CD14-positive monocyte (primary cell): ENCODE results near the gene MIA2. TPM values are rescaled to one million over a fixed set of nuclear protein-coding genes. Genes with fewer than 3 reads are reported as not detected.

Experiments
- DNase-seq, 3 donors: peaks; one replicate each; pipeline ENCODE4 v3.0.0-alpha.2; 2011 to 2022
- H2AFZ ChIP-seq: 2 replicates; pipeline ENCODE4 v1.6.0; 2012; ENCODE audit warnings: mild to moderate bottlenecking, low read depth, low read length, inconsistent platforms; ENCODE audit not compliant: insufficient read depth, poor library complexity, severe bottlenecking
- H3K27ac ChIP-seq, 2 donors: 1 replicate in 1 of 2; 2 replicates in 1 of 2; pipeline ENCODE4 v1.5.1; 2012 to 2013; ENCODE audit warnings: low read length in 2 of 2, control low read depth in 1 of 2, inconsistent platforms in 1 of 2, low read depth in 1 of 2, mild to moderate bottlenecking in 1 of 2
- H3K27me3 ChIP-seq, 2 donors: one replicate each; pipeline versions ENCODE4 v1.6.0 to v1.6.1; 2011 to 2013; ENCODE audit warnings: low read length in 2 of 2; ENCODE audit not compliant: control insufficient read depth in 2 of 2, insufficient read depth in 2 of 2
- H3K36me3 ChIP-seq, 2 donors: replicated peaks in 1 of 2; 1 replicate in 1 of 2; 2 replicates in 1 of 2; pipeline versions ENCODE4 v1.5.1 to v1.6.1; 2012 to 2013; ENCODE audit warnings: low read length in 2 of 2, control low read depth in 1 of 2, inconsistent platforms in 1 of 2, mild to moderate bottlenecking in 1 of 2; ENCODE audit not compliant: insufficient read depth in 2 of 2, control insufficient read depth in 1 of 2
- H3K4me1 ChIP-seq, 2 donors: 1 replicate in 1 of 2; 2 replicates in 1 of 2; pipeline versions ENCODE4 v1.5.1 to v1.6.1; 2012 to 2013; ENCODE audit warnings: low read length in 2 of 2, control low read depth in 1 of 2, inconsistent platforms in 1 of 2, mild to moderate bottlenecking in 1 of 2, moderate library complexity in 1 of 2; ENCODE audit not compliant: insufficient read depth in 2 of 2, control insufficient read depth in 1 of 2
- H3K4me2 ChIP-seq: replicated peaks from 2 replicates; pipeline ENCODE3; 2012; ENCODE audit warnings: low read length, moderate library complexity, mild to moderate bottlenecking; ENCODE audit not compliant: poor library complexity, severe bottlenecking; ENCODE audit errors: extremely low read depth
- H3K4me3 ChIP-seq, 3 experiments: fragments of 200-600 bp in 1 of 3; sonication (generic) in 1 of 3; replicated peaks in 1 of 3; 1 replicate in 2 of 3; 2 replicates in 1 of 3; pipeline ENCODE4 v1.5.1; 2011 to 2013; ENCODE audit warnings: low read length in 3 of 3, mild to moderate bottlenecking in 3 of 3, control low read depth in 2 of 3, low read depth in 2 of 3, inconsistent platforms in 1 of 3, moderate library complexity in 1 of 3
- H3K79me2 ChIP-seq: 2 replicates; pipeline ENCODE4 v1.6.0; 2012; ENCODE audit warnings: mild to moderate bottlenecking, control low read depth, inconsistent platforms, low read length, moderate library complexity; ENCODE audit not compliant: insufficient read depth
- H3K9ac ChIP-seq: 2 replicates; pipeline ENCODE4 v1.6.0; 2017; ENCODE audit warnings: low read length, mild to moderate bottlenecking; ENCODE audit not compliant: insufficient read depth, poor library complexity, severe bottlenecking
- H3K9me3 ChIP-seq, 2 donors: replicated peaks in 1 of 2; 1 replicate in 1 of 2; 2 replicates in 1 of 2; pipeline versions ENCODE4 v1.5.1 to v1.6.1; 2012 to 2013; ENCODE audit warnings: low read length in 2 of 2, control low read depth in 1 of 2; ENCODE audit not compliant: control insufficient read depth in 1 of 2, insufficient read depth in 1 of 2
- H4K20me1 ChIP-seq: 2 replicates; pipeline ENCODE4 v1.6.0; 2012; ENCODE audit warnings: mild to moderate bottlenecking, low read length, control low read depth, moderate library complexity; ENCODE audit not compliant: insufficient read depth
- H3K27ac Mint-ChIP-seq, 7 donors: one replicate each; pipeline ENCODE4 v1.8.0; 2020; ENCODE audit warnings: mild to moderate bottlenecking in 7 of 7, mixed read lengths in 7 of 7, moderate library complexity in 6 of 7, inconsistent platforms in 2 of 7
- H3K27me3 Mint-ChIP-seq, 3 donors: one replicate each; pipeline ENCODE4 v1.8.0; 2021 to 2022; ENCODE audit warnings: low read depth in 3 of 3, mild to moderate bottlenecking in 3 of 3, mixed read lengths in 3 of 3, moderate library complexity in 3 of 3, inconsistent platforms in 1 of 3
- H3K36me3 Mint-ChIP-seq, 2 donors: one replicate each; pipeline ENCODE4 v1.8.0; 2020; ENCODE audit warnings: mixed read lengths in 2 of 2, inconsistent platforms in 1 of 2, mild to moderate bottlenecking in 1 of 2
- H3K4me1 Mint-ChIP-seq: one replicate; pipeline ENCODE4 v1.8.0; 2020; ENCODE audit warnings: mild to moderate bottlenecking, mixed read lengths
- H3K4me3 Mint-ChIP-seq, 2 donors: one replicate each; pipeline ENCODE4 v1.8.0; 2020; ENCODE audit warnings: mild to moderate bottlenecking in 2 of 2, mixed read lengths in 2 of 2, moderate library complexity in 1 of 2
- H3K9me3 Mint-ChIP-seq, 7 donors: one replicate each; pipeline ENCODE4 v1.8.0; 2020 to 2022; ENCODE audit warnings: mixed read lengths in 7 of 7, mild to moderate bottlenecking in 6 of 7, moderate library complexity in 6 of 7, inconsistent platforms in 2 of 7
- WGBS: methylation state at CpG from one replicate; pipeline ENCODE4 v1.1.5; 2013; ENCODE audit warnings: missing lambda C conversion rate; ENCODE audit not compliant: insufficient coverage; 5-methylcytosine and 5-hydroxymethylcytosine counted together
- intact Hi-C, 2 donors: fragments of 100-400 bp; cut with micrococcal nuclease; formaldehyde crosslinking; loops; one replicate each; pipeline versions ENCODE4 v1.15.0 to v1.15.1; 2023
- polyA plus RNA-seq, 3 donors: library from polyadenylated mRNA; depleted of rRNA in 1 of 3; unstranded in 2 of 3; stranded (reverse) in 1 of 3; fragments of 300-500 nt in 2 of 3; fragments of >200 nt in 1 of 3; fragmentation: Illumina TruSeq in 2 of 3; gene quantifications; 1 replicate in 2 of 3; 2 replicates in 1 of 3; pipeline ENCODE4 v1.2.3, GENCODE V29; 2012 to 2021
- TF ChIP-seq, protein P1 (sequence below): fragments of 200-600 bp; IDR thresholded peaks from one replicate; pipeline ENCODE4 v1.8.0; 2022; ENCODE audit warnings: antibody characterized with exemption, mild to moderate bottlenecking

Gene MIA2
- polyA plus RNA-seq, 3 donors = 19.1 to 24.6 (median 20.0) TPM

DNA sequence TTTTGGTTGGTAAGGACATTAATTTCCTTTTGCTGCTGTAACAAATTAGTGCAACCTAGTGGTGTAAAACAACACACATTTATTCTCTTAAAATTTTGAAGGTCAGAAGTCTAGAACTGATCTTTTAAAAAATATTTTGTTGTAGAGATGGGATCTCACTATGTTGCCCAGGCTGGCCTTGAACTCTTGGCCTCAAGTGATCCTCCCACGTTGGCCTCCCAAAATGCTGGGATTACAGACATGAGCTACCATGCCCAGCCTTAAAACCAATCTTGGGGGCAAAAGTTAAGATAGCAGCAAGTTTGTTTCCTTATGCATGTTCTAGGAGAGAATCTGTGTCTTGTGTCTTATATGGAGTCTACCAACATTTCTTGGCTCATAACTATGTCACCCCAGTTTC lies 55.8 kb downstream of the MIA2 start:
- H3K9me3 Mint-ChIP-seq = peaks cover 0 to 10% (median 8%) of the 10 kb centered on the region in 7 donors
- intact Hi-C loops = no loop called here
- H3K27me3 Mint-ChIP-seq = no peaks in the 10 kb centered on the region
- Histone ChIP-seq H2AFZ (no peak overlapping the region), H4K20me1 (peaks cover 4% of the 10 kb centered on the region), H3K27me3 (no peaks in the 10 kb centered on the region), H3K9ac (no peak overlapping the region), H3K27ac (no peak overlapping the region), H3K4me2 (no peak overlapping the region), H3K9me3 (peaks cover 0 to 4% of the 10 kb centered on the region in 2 donors), H3K4me1 (no peaks in the 10 kb centered on the region), H3K36me3 (peaks cover 50 to 84% of the 10 kb centered on the region in 2 donors), H3K4me3 (no peak overlapping the region), H3K79me2 (no peaks in the 10 kb centered on the region)
- TF ChIP-seq, protein P1, sequence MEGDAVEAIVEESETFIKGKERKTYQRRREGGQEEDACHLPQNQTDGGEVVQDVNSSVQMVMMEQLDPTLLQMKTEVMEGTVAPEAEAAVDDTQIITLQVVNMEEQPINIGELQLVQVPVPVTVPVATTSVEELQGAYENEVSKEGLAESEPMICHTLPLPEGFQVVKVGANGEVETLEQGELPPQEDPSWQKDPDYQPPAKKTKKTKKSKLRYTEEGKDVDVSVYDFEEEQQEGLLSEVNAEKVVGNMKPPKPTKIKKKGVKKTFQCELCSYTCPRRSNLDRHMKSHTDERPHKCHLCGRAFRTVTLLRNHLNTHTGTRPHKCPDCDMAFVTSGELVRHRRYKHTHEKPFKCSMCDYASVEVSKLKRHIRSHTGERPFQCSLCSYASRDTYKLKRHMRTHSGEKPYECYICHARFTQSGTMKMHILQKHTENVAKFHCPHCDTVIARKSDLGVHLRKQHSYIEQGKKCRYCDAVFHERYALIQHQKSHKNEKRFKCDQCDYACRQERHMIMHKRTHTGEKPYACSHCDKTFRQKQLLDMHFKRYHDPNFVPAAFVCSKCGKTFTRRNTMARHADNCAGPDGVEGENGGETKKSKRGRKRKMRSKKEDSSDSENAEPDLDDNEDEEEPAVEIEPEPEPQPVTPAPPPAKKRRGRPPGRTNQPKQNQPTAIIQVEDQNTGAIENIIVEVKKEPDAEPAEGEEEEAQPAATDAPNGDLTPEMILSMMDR = no peak
- H3K4me3 Mint-ChIP-seq = no peak overlapping the region
- WGBS = no CpG with 5 or more reads among the region's 1 CpG
- no peaks in the 10 kb centered on the region for H3K4me1 Mint-ChIP-seq
- no peak for DNase-seq
- H3K36me3 Mint-ChIP-seq = peaks cover 53 to 83% of the 10 kb centered on the region in 2 donors
- no peak overlapping the region for H3K27ac Mint-ChIP-seq

DNA sequence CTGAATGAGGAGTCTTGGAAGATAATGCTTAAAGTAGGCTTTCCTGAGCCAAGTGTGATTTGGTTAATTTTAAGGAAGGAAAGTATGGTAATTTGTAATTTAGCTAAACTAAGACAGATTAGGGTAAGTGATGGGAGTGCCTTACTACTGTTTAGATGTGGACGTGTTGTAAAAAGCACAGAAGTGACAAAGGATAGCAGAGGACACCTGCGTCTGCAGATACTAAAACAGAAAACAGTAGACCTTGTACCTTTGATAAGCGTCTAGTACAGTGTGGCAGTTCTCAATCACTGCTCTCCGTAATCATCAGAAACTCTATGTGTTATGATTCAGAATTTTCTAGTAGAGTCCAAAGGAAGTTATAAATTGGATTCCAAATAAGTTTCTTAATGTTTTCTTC lies 58.0 kb downstream of the MIA2 start:
- no peak overlapping the region for H3K4me3 Mint-ChIP-seq
- 83% methylated on average over 1 of the region's 4 CpGs for WGBS
- intact Hi-C loops = no loop called here

More for the DNA sequence above, 58.0 kb downstream of the MIA2 start:
- H4K20me1 ChIP-seq = peaks cover 4% of the 10 kb centered on the region
- peak overlapping the region in 1 of 7 donors; percentile 20 for H3K27ac Mint-ChIP-seq
- peaks cover 0 to 2% (median 0%) of the 10 kb centered on the region in 7 donors for H3K9me3 Mint-ChIP-seq
- H3K4me2 ChIP-seq = no peak overlapping the region
- peaks cover 66 to 95% of the 10 kb centered on the region in 2 donors for H3K36me3 ChIP-seq
- H3K9me3 ChIP-seq = no peaks in the 10 kb centered on the region
- H3K4me3 ChIP-seq = no peak overlapping the region
- no peak overlapping the region for H3K9ac ChIP-seq
- no peaks in the 10 kb centered on the region for H3K4me1 ChIP-seq
- no peaks in the 10 kb centered on the region for H3K27me3 Mint-ChIP-seq
- H3K36me3 Mint-ChIP-seq = peaks cover 57 to 89% of the 10 kb centered on the region in 2 donors
- H3K27ac ChIP-seq = no peak overlapping the region
- H3K79me2 ChIP-seq = no peaks in the 10 kb centered on the region
- TF ChIP-seq, protein P1 = no peak
- no peak for DNase-seq
- no peaks in the 10 kb centered on the region for H3K4me1 Mint-ChIP-seq
- H2AFZ ChIP-seq = no peak overlapping the region
- no peaks in the 10 kb centered on the region for H3K27me3 ChIP-seq
